Measurements from ENCODE around the gene ERAP2.
A peak's percentile ranks its signal among the peaks of the same experiment; 100 is the strongest.

ERAP2 gene

GRCh38 chr5:96863949-96864584 lies 12.2 kb upstream of the ERAP2 start:
- no peaks in the 10 kb centered on the region for H3K4me1 ChIP-seq (ENCODE audit: insufficient read depth, insufficient read length)
- no peaks in the 10 kb centered on the region for H3K36me3 ChIP-seq (ENCODE audit: insufficient read depth, insufficient read length, low read length)
- H3K9ac ChIP-seq (ENCODE audit: insufficient read length, low read depth) = no peak overlapping the region
- H3K4me3 ChIP-seq (ENCODE audit: insufficient read length, low read depth) = no peak overlapping the region
- TF ChIP-seq SUZ12 (IDR thresholded peaks at IDR 0.05; ENCODE audit: extremely low read depth, insufficient read depth, insufficient read length) (no peak), YY1 (IDR thresholded peaks at IDR 0.05; ENCODE audit: insufficient read depth, insufficient read length) (no peak), ZNF274 (IDR thresholded peaks at IDR 0.05; ENCODE audit: low read depth, low read length) (no peak)
- DNase-seq (ENCODE audit: low read depth, low spot score) = no peak
- H3K27me3 ChIP-seq (ENCODE audit: insufficient read depth, insufficient read length) = no peaks in the 10 kb centered on the region
- no peaks in the 10 kb centered on the region for H3K9me3 ChIP-seq (ENCODE audit: insufficient read depth, low read length)

GRCh38 chr5:96864922-96865530 lies 11.3 kb upstream of the ERAP2 start:
- no peak overlapping the region for H3K4me3 ChIP-seq (ENCODE audit: insufficient read length, low read depth)
- H3K9me3 ChIP-seq (ENCODE audit: insufficient read depth, low read length) = no peaks in the 10 kb centered on the region
- no peak for DNase-seq (ENCODE audit: low read depth, low spot score)
- H3K36me3 ChIP-seq (ENCODE audit: insufficient read depth, insufficient read length, low read length) = no peaks in the 10 kb centered on the region
- TF ChIP-seq YY1 (IDR thresholded peaks at IDR 0.05; ENCODE audit: insufficient read depth, insufficient read length) (no peak), ZNF274 (IDR thresholded peaks at IDR 0.05; ENCODE audit: low read depth, low read length) (no peak), SUZ12 (IDR thresholded peaks at IDR 0.05; ENCODE audit: extremely low read depth, insufficient read depth, insufficient read length) (no peak)
- no peak overlapping the region for H3K9ac ChIP-seq (ENCODE audit: insufficient read length, low read depth)
- no peaks in the 10 kb centered on the region for H3K27me3 ChIP-seq (ENCODE audit: insufficient read depth, insufficient read length)
- no peaks in the 10 kb centered on the region for H3K4me1 ChIP-seq (ENCODE audit: insufficient read depth, insufficient read length)

- H3K9ac ChIP-seq (ENCODE audit: insufficient read length, low read depth) = no peak overlapping the region
- H3K36me3 ChIP-seq (ENCODE audit: insufficient read depth, insufficient read length, low read length) = no peaks in the 10 kb centered on the region
- H3K9me3 ChIP-seq (ENCODE audit: insufficient read depth, low read length) = no peaks in the 10 kb centered on the region
- H3K4me3 ChIP-seq (ENCODE audit: insufficient read length, low read depth) = no peak overlapping the region
- TF ChIP-seq ZNF274 (IDR thresholded peaks at IDR 0.05; ENCODE audit: low read depth, low read length) = no peak
- TF ChIP-seq SUZ12 (IDR thresholded peaks at IDR 0.05; ENCODE audit: extremely low read depth, insufficient read depth, insufficient read length) = no peak
- no peak for TF ChIP-seq YY1 (IDR thresholded peaks at IDR 0.05; ENCODE audit: insufficient read depth, insufficient read length)
- no peaks in the 10 kb centered on the region for H3K27me3 ChIP-seq (ENCODE audit: insufficient read depth, insufficient read length)
- peak; percentile 8 for DNase-seq (ENCODE audit: low read depth, low spot score)
- H3K4me1 ChIP-seq (ENCODE audit: insufficient read depth, insufficient read length) = peaks cover 3% of the 10 kb centered on the region
Measured at GRCh38 chr5:96868603-96869371, 7.5 kb upstream of the ERAP2 start.

GRCh38 chr5:96869372-96869641 lies 7.0 kb upstream of the ERAP2 start:
- Histone ChIP-seq H3K4me1 (ENCODE audit: insufficient read depth, insufficient read length) (peaks cover 3% of the 10 kb centered on the region), H3K9ac (ENCODE audit: insufficient read length, low read depth) (no peak overlapping the region), H3K4me3 (ENCODE audit: insufficient read length, low read depth) (no peak overlapping the region), H3K27me3 (ENCODE audit: insufficient read depth, insufficient read length) (no peaks in the 10 kb centered on the region), H3K36me3 (ENCODE audit: insufficient read depth, insufficient read length, low read length) (no peaks in the 10 kb centered on the region), H3K9me3 (ENCODE audit: insufficient read depth, low read length) (no peaks in the 10 kb centered on the region)
- no peak for DNase-seq (ENCODE audit: low read depth, low spot score)
- TF ChIP-seq ZNF274 (IDR thresholded peaks at IDR 0.05; ENCODE audit: low read depth, low read length) = no peak
- no peak for TF ChIP-seq SUZ12 (IDR thresholded peaks at IDR 0.05; ENCODE audit: extremely low read depth, insufficient read depth, insufficient read length)
- no peak for TF ChIP-seq YY1 (IDR thresholded peaks at IDR 0.05; ENCODE audit: insufficient read depth, insufficient read length)

- Histone ChIP-seq H3K4me1 (ENCODE audit: insufficient read depth, insufficient read length) (peaks cover 3% of the 10 kb centered on the region), H3K9me3 (ENCODE audit: insufficient read depth, low read length) (no peaks in the 10 kb centered on the region), H3K27me3 (ENCODE audit: insufficient read depth, insufficient read length) (no peaks in the 10 kb centered on the region), H3K9ac (ENCODE audit: insufficient read length, low read depth) (no peak overlapping the region), H3K4me3 (ENCODE audit: insufficient read length, low read depth) (no peak overlapping the region), H3K36me3 (ENCODE audit: insufficient read depth, insufficient read length, low read length) (no peaks in the 10 kb centered on the region)
- DNase-seq (ENCODE audit: low read depth, low spot score) = no peak
- no peak for TF ChIP-seq ZNF274 (IDR thresholded peaks at IDR 0.05; ENCODE audit: low read depth, low read length)
- no peak for TF ChIP-seq SUZ12 (IDR thresholded peaks at IDR 0.05; ENCODE audit: extremely low read depth, insufficient read depth, insufficient read length)
- no peak for TF ChIP-seq YY1 (IDR thresholded peaks at IDR 0.05; ENCODE audit: insufficient read depth, insufficient read length)
Measured at GRCh38 chr5:96870094-96871026, 5.9 kb upstream of the ERAP2 start.

- H3K9ac ChIP-seq (ENCODE audit: insufficient read length, low read depth) = no peak overlapping the region
- TF ChIP-seq YY1 (IDR thresholded peaks at IDR 0.05; ENCODE audit: insufficient read depth, insufficient read length) (no peak), SUZ12 (IDR thresholded peaks at IDR 0.05; ENCODE audit: extremely low read depth, insufficient read depth, insufficient read length) (no peak), ZNF274 (IDR thresholded peaks at IDR 0.05; ENCODE audit: low read depth, low read length) (no peak)
- H3K4me1 ChIP-seq (ENCODE audit: insufficient read depth, insufficient read length) = peaks cover 3% of the 10 kb centered on the region
- H3K27me3 ChIP-seq (ENCODE audit: insufficient read depth, insufficient read length) = no peaks in the 10 kb centered on the region
- DNase-seq (ENCODE audit: low read depth, low spot score) = peak; percentile 9
- H3K36me3 ChIP-seq (ENCODE audit: insufficient read depth, insufficient read length, low read length) = no peaks in the 10 kb centered on the region
- no peak overlapping the region for H3K4me3 ChIP-seq (ENCODE audit: insufficient read length, low read depth)
- H3K9me3 ChIP-seq (ENCODE audit: insufficient read depth, low read length) = no peaks in the 10 kb centered on the region
Measured at GRCh38 chr5:96871027-96871399, 5.3 kb upstream of the ERAP2 start.
